ENCODE results near the gene ZDHHC5. TPM values are rescaled to one million over a fixed set of nuclear protein-coding genes. Genes with fewer than 3 reads are reported as not detected.
"Not testable (repeated sequence)": the region's sequence is repeated elsewhere in the genome, so short reads cannot be mapped to it uniquely, and the experiment has no call there.

ZDHHC5 gene
- total and polyA plus RNA-seq, 5 donors from 2014 or later: 32.1 to 49.8 (median 34.0) TPM

- Mint-ChIP-seq H3K27me3 (no peaks in the 10 kb centered on the region), H3K36me3 (peaks cover 29% of the 10 kb centered on the region), H3K9me3 (no peaks in the 10 kb centered on the region), H3K27ac (peak overlapping the region; percentile 30 to 55 (median 38)), H3K4me1 (peaks cover 18 to 86% (median 68%) of the 10 kb centered on the region in 4 donors), H3K4me3 (peak overlapping the region in 2 of 4 donors; percentile 6 to 11)
- DNase-seq: no peak
- Histone ChIP-seq H3K27ac (ENCODE audit: insufficient read depth, low read length, poor library complexity, severe bottlenecking) (no peak overlapping the region), H3K27me3 (ENCODE audit: control insufficient read depth, insufficient read depth, low read length) (no peaks in the 10 kb centered on the region), H3K36me3 (ENCODE audit: control insufficient read depth, insufficient read depth, low read length) (peaks cover 58% of the 10 kb centered on the region), H3K4me1 (ENCODE audit: control insufficient read depth, insufficient read depth, low read length, poor library complexity, severe bottlenecking) (peaks cover 46% of the 10 kb centered on the region), H3K4me3 (ENCODE audit: low read depth, low read length) (peak overlapping the region; percentile 30), H3K9me3 (ENCODE audit: control insufficient read depth in 2 of 2, low read length in 2 of 2) (no peaks in the 10 kb centered on the region)
- ATAC-seq (ENCODE audit: low read depth in 2 of 2): no peak
These were observed 7.4 kb downstream of the ZDHHC5 start for GRCh38 chr11:57675176-57675941.

GRCh38 chr11:57679396-57679795, 11.5 kb downstream of the ZDHHC5 start:
- no peak overlapping the region for H3K27ac ChIP-seq (ENCODE audit: insufficient read depth, low read length, poor library complexity, severe bottlenecking)
- no peak for DNase-seq
- no peaks in the 10 kb centered on the region for H3K27me3 ChIP-seq (ENCODE audit: control insufficient read depth, insufficient read depth, low read length)
- H3K9me3 Mint-ChIP-seq: no peaks in the 10 kb centered on the region
- H3K9me3 ChIP-seq (ENCODE audit: control insufficient read depth in 2 of 2, low read length in 2 of 2): no peaks in the 10 kb centered on the region
- no peaks in the 10 kb centered on the region for H3K27me3 Mint-ChIP-seq
- H3K36me3 ChIP-seq (ENCODE audit: control insufficient read depth, insufficient read depth, low read length): peaks cover 62% of the 10 kb centered on the region
- no peak overlapping the region for H3K4me3 ChIP-seq (ENCODE audit: low read depth, low read length)
- H3K27ac Mint-ChIP-seq: no peak overlapping the region
- peaks cover 34% of the 10 kb centered on the region for H3K4me1 ChIP-seq (ENCODE audit: control insufficient read depth, insufficient read depth, low read length, poor library complexity, severe bottlenecking)
- H3K36me3 Mint-ChIP-seq: peaks cover 37% of the 10 kb centered on the region
- ATAC-seq (ENCODE audit: low read depth in 2 of 2): no peak
- peaks cover 32 to 74% (median 64%) of the 10 kb centered on the region in 4 donors for H3K4me1 Mint-ChIP-seq
- no peak overlapping the region for H3K4me3 Mint-ChIP-seq

GRCh38 chr11:57680552-57680874, 12.6 kb downstream of the ZDHHC5 start:
- DNase-seq (no peak), ATAC-seq (ENCODE audit: low read depth in 2 of 2) (no peak)
- Histone ChIP-seq H3K4me3 (ENCODE audit: low read depth, low read length) (peak overlapping the region; percentile 7), H3K27ac (ENCODE audit: insufficient read depth, low read length, poor library complexity, severe bottlenecking) (no peak overlapping the region), H3K4me1 (ENCODE audit: control insufficient read depth, insufficient read depth, low read length, poor library complexity, severe bottlenecking) (peaks cover 24% of the 10 kb centered on the region), H3K36me3 (ENCODE audit: control insufficient read depth, insufficient read depth, low read length) (peaks cover 62% of the 10 kb centered on the region), H3K27me3 (ENCODE audit: control insufficient read depth, insufficient read depth, low read length) (no peaks in the 10 kb centered on the region), H3K9me3 (ENCODE audit: control insufficient read depth in 2 of 2, low read length in 2 of 2) (no peaks in the 10 kb centered on the region)
- peaks cover 30 to 64% (median 54%) of the 10 kb centered on the region in 4 donors for H3K4me1 Mint-ChIP-seq
- peak overlapping the region in 2 of 3 donors; percentile 39 to 60 for H3K27ac Mint-ChIP-seq
- H3K27me3 Mint-ChIP-seq: no peaks in the 10 kb centered on the region
- peak overlapping the region in 2 of 4 donors; percentile 57 to 83 for H3K4me3 Mint-ChIP-seq
- no peaks in the 10 kb centered on the region for H3K9me3 Mint-ChIP-seq
- H3K36me3 Mint-ChIP-seq: peaks cover 36% of the 10 kb centered on the region

GRCh38 chr11:57681168-57681567, 13.3 kb downstream of the ZDHHC5 start:
- no peak overlapping the region for H3K4me3 Mint-ChIP-seq
- no peak overlapping the region for H3K27ac ChIP-seq (ENCODE audit: insufficient read depth, low read length, poor library complexity, severe bottlenecking)
- H3K36me3 Mint-ChIP-seq: peaks cover 31% of the 10 kb centered on the region
- H3K27me3 Mint-ChIP-seq: no peaks in the 10 kb centered on the region
- peak overlapping the region; percentile 7 for H3K4me3 ChIP-seq (ENCODE audit: low read depth, low read length)
- H3K27ac Mint-ChIP-seq: peak overlapping the region in 2 of 3 donors; percentile 39 to 60
- no peak for ATAC-seq (ENCODE audit: low read depth in 2 of 2)
- no peaks in the 10 kb centered on the region for H3K27me3 ChIP-seq (ENCODE audit: control insufficient read depth, insufficient read depth, low read length)
- H3K9me3 ChIP-seq (ENCODE audit: control insufficient read depth in 2 of 2, low read length in 2 of 2): no peaks in the 10 kb centered on the region
- peaks cover 62% of the 10 kb centered on the region for H3K36me3 ChIP-seq (ENCODE audit: control insufficient read depth, insufficient read depth, low read length)
- no peak for DNase-seq
- no peaks in the 10 kb centered on the region for H3K9me3 Mint-ChIP-seq
- H3K4me1 ChIP-seq (ENCODE audit: control insufficient read depth, insufficient read depth, low read length, poor library complexity, severe bottlenecking): peaks cover 23% of the 10 kb centered on the region
- peaks cover 28 to 58% (median 48%) of the 10 kb centered on the region in 4 donors for H3K4me1 Mint-ChIP-seq

- H3K4me3 Mint-ChIP-seq; H3K4me1 Mint-ChIP-seq; DNase-seq; H3K27ac ChIP-seq (ENCODE audit: insufficient read depth, low read length, poor library complexity, severe bottlenecking); H3K9me3 ChIP-seq (ENCODE audit: control insufficient read depth in 2 of 2, low read length in 2 of 2); H3K27me3 Mint-ChIP-seq; H3K27ac Mint-ChIP-seq; H3K27me3 ChIP-seq (ENCODE audit: control insufficient read depth, insufficient read depth, low read length); H3K4me3 ChIP-seq (ENCODE audit: low read depth, low read length); H3K9me3 Mint-ChIP-seq; H3K4me1 ChIP-seq (ENCODE audit: control insufficient read depth, insufficient read depth, low read length, poor library complexity, severe bottlenecking); ATAC-seq (ENCODE audit: low read depth in 2 of 2): not testable (repeated sequence)
- peaks cover 33% of the 10 kb centered on the region for H3K36me3 Mint-ChIP-seq
- H3K36me3 ChIP-seq (ENCODE audit: control insufficient read depth, insufficient read depth, low read length): peaks cover 90% of the 10 kb centered on the region
These were observed 22.6 kb downstream of the ZDHHC5 start for GRCh38 chr11:57690474-57690873.

- Histone ChIP-seq H3K27me3 (ENCODE audit: control insufficient read depth, insufficient read depth, low read length) (no peaks in the 10 kb centered on the region), H3K4me1 (ENCODE audit: control insufficient read depth, insufficient read depth, low read length, poor library complexity, severe bottlenecking) (no peaks in the 10 kb centered on the region), H3K9me3 (ENCODE audit: control insufficient read depth in 2 of 2, low read length in 2 of 2) (no peaks in the 10 kb centered on the region), H3K4me3 (ENCODE audit: low read depth, low read length) (no peak overlapping the region), H3K27ac (ENCODE audit: insufficient read depth, low read length, poor library complexity, severe bottlenecking) (no peak overlapping the region), H3K36me3 (ENCODE audit: control insufficient read depth, insufficient read depth, low read length) (peaks cover 77% of the 10 kb centered on the region)
- ATAC-seq (ENCODE audit: low read depth in 2 of 2): no peak
- Mint-ChIP-seq H3K27me3 (no peaks in the 10 kb centered on the region), H3K9me3 (no peaks in the 10 kb centered on the region), H3K36me3 (peaks cover 34% of the 10 kb centered on the region), H3K4me3 (no peak overlapping the region), H3K4me1 (no peaks in the 10 kb centered on the region), H3K27ac (no peak overlapping the region)
- DNase-seq: no peak
These were observed 31.0 kb downstream of the ZDHHC5 start for GRCh38 chr11:57698843-57699365.

GRCh38 chr11:57699813-57700212, 31.9 kb downstream of the ZDHHC5 start:
- ATAC-seq (ENCODE audit: low read depth in 2 of 2): no peak

GRCh38 chr11:57700425-57700824, 32.5 kb downstream of the ZDHHC5 start:
- H3K27me3 Mint-ChIP-seq: no peaks in the 10 kb centered on the region
- no peak overlapping the region for H3K4me3 Mint-ChIP-seq
- DNase-seq (no peak), ATAC-seq (ENCODE audit: low read depth in 2 of 2) (no peak)
- H3K27ac ChIP-seq (ENCODE audit: insufficient read depth, low read length, poor library complexity, severe bottlenecking): no peak overlapping the region
- H3K9me3 Mint-ChIP-seq: no peaks in the 10 kb centered on the region
- H3K36me3 Mint-ChIP-seq: peaks cover 43% of the 10 kb centered on the region
- H3K4me3 ChIP-seq (ENCODE audit: low read depth, low read length): no peak overlapping the region
- no peaks in the 10 kb centered on the region for H3K9me3 ChIP-seq (ENCODE audit: control insufficient read depth in 2 of 2, low read length in 2 of 2)
- H3K27me3 ChIP-seq (ENCODE audit: control insufficient read depth, insufficient read depth, low read length): no peaks in the 10 kb centered on the region
- no peaks in the 10 kb centered on the region for H3K4me1 ChIP-seq (ENCODE audit: control insufficient read depth, insufficient read depth, low read length, poor library complexity, severe bottlenecking)
- H3K4me1 Mint-ChIP-seq: peaks cover 0 to 4% (median 0%) of the 10 kb centered on the region in 4 donors
- H3K36me3 ChIP-seq (ENCODE audit: control insufficient read depth, insufficient read depth, low read length): peaks cover 77% of the 10 kb centered on the region
- H3K27ac Mint-ChIP-seq: no peak overlapping the region

More at GRCh38 chr11:57699813-57700212, 31.9 kb downstream of the ZDHHC5 start:
- Histone ChIP-seq H3K36me3 (ENCODE audit: control insufficient read depth, insufficient read depth, low read length) (peaks cover 77% of the 10 kb centered on the region), H3K27ac (ENCODE audit: insufficient read depth, low read length, poor library complexity, severe bottlenecking) (no peak overlapping the region), H3K9me3 (ENCODE audit: control insufficient read depth in 2 of 2, low read length in 2 of 2) (no peaks in the 10 kb centered on the region), H3K4me3 (ENCODE audit: low read depth, low read length) (no peak overlapping the region), H3K4me1 (ENCODE audit: control insufficient read depth, insufficient read depth, low read length, poor library complexity, severe bottlenecking) (no peaks in the 10 kb centered on the region), H3K27me3 (ENCODE audit: control insufficient read depth, insufficient read depth, low read length) (no peaks in the 10 kb centered on the region)
- DNase-seq: no peak
- Mint-ChIP-seq H3K4me3 (peak overlapping the region in 1 of 4 donors; percentile 25), H3K27ac (no peak overlapping the region), H3K4me1 (peaks cover 0 to 2% (median 0%) of the 10 kb centered on the region in 4 donors), H3K36me3 (peaks cover 41% of the 10 kb centered on the region), H3K9me3 (no peaks in the 10 kb centered on the region), H3K27me3 (no peaks in the 10 kb centered on the region)

Data from CD4-positive, CD25-positive, alpha-beta regulatory T cell (primary cell).